Prostate gland (tissue), 2 donors: ENCODE measurements around the gene MBNL1. TPM values are rescaled to one million over a fixed set of nuclear protein-coding genes. Genes with fewer than 3 reads are reported as not detected.

Source experiments
- DNase-seq: peaks from one replicate; pipeline ENCODE4 v3.0.0-alpha.2; 2019; ENCODE audit warnings: low spot score
- H3K27ac ChIP-seq, 2 donors: fragments of 200-600 bp; sonication (generic); 2 replicates each; pipeline ENCODE4 v1.5.1; 2017 to 2019
- H3K27me3 ChIP-seq: fragments of 200-600 bp; sonication (generic); replicated peaks from 2 replicates; pipeline ENCODE4 v1.5.1; 2019; ENCODE audit not compliant: insufficient read depth
- H3K36me3 ChIP-seq, 2 donors: fragments of 200-600 bp; sonication (generic); 1 replicate in 1 of 2; 2 replicates in 1 of 2; pipeline versions ENCODE4 v1.5.1 to v1.8.1; 2017 to 2019
- H3K4me1 ChIP-seq: fragments of 200-600 bp; sonication (generic); replicated peaks from 2 replicates; pipeline ENCODE4 v1.5.1; 2019
- H3K4me3 ChIP-seq, 2 donors: fragments of 200-600 bp; sonication (generic); 2 replicates each; pipeline ENCODE4 v1.5.1; 2017 to 2019
- H3K9me3 ChIP-seq: fragments of 200-600 bp; sonication (generic); 2 replicates; pipeline ENCODE4 v1.5.1; 2017
- POLR2A ChIP-seq: fragments of 450-650 bp; IDR thresholded peaks from one replicate; pipeline ENCODE4 v1.6.1; 2016; ENCODE audit warnings: antibody characterized with exemption, mild to moderate bottlenecking
- POLR2AphosphoS5 ChIP-seq: sonication (generic); formaldehyde crosslinking; IDR thresholded peaks from one replicate; pipeline ENCODE4 v1.6.1; 2017; ENCODE audit warnings: antibody characterized with exemption
- WGBS: methylation state at CpG from one replicate; pipeline ENCODE4 v1.1.5; 2018; 5-methylcytosine and 5-hydroxymethylcytosine counted together
- intact Hi-C: fragments of 100-400 bp; cut with DNase I; formaldehyde crosslinking; loops from one replicate; pipeline ENCODE4 v1.14.2; 2022
- total RNA-seq, 2 donors: library from RNA; depleted of rRNA; stranded (reverse); fragments of >200 nt; gene quantifications; one replicate each; pipeline ENCODE4 v1.1.0, GENCODE V29; 2016
- TF ChIP-seq, protein P1 (sequence below), 4 experiments: fragments of 200-600 bp in 2 of 4; fragments of 450-650 bp in 2 of 4; sonication (generic) in 2 of 4; IDR thresholded peaks; 1 replicate in 3 of 4; 2 replicates in 1 of 4; pipeline ENCODE4 v1.5.1; 2016 to 2019; ENCODE audit warnings: antibody characterized with exemption in 4 of 4, mild to moderate bottlenecking in 2 of 4, moderate library complexity in 2 of 4

The MBNL1 gene
- total RNA-seq, 2 donors from 2014 or later: 131 to 226 TPM

DNA sequence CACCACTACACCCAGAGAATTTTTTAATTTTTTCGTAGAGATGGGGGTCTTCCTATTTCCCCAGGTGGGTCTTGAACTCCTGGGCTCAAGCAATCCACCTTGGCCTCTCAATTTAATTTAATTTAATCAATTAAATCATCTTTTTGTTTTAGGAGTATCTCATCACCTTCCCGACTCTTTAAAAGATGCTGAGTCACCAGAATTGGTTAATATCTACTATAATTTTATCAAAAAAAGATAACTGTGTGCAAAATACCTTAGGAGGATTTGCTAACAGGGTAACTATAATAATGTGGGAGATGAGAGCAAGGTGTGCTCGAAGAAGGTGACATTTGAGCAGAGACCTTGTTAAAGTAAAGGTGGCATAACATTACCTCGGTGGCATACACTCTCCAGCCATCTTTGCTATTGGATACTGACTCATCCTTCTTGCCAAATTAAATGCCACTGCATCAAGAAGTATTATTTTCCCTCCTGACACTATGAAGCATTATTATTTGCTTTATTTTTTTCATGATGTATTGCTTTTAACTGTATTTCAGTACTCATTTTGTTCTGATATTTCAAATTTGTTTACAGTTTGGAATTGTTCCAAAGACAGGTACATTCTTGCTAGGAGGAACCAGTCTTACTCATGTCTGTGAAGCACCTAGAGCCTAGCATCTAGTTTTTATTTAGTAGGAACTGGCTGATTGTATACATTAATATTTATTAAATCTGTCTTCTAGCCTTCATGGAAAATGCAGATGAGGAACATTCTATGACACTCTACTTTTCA is 200.7 kb downstream of the MBNL1 start:
- H3K4me1 ChIP-seq: no peaks in the 10 kb centered on the region
- WGBS: 74% methylated on average over 4 of the region's 4 CpGs
- H3K27ac ChIP-seq: no peak overlapping the region
- no peaks in the 10 kb centered on the region for H3K27me3 ChIP-seq
- intact Hi-C loops: loop anchor here (2.0 to 10.0 kb wide), 2 partner anchors 105 to 397 kb away; no protein-coding TSS in a partner anchor
- TF ChIP-seq POLR2AphosphoS5 (no peak), POLR2A (no peak)
- TF ChIP-seq, protein P1, sequence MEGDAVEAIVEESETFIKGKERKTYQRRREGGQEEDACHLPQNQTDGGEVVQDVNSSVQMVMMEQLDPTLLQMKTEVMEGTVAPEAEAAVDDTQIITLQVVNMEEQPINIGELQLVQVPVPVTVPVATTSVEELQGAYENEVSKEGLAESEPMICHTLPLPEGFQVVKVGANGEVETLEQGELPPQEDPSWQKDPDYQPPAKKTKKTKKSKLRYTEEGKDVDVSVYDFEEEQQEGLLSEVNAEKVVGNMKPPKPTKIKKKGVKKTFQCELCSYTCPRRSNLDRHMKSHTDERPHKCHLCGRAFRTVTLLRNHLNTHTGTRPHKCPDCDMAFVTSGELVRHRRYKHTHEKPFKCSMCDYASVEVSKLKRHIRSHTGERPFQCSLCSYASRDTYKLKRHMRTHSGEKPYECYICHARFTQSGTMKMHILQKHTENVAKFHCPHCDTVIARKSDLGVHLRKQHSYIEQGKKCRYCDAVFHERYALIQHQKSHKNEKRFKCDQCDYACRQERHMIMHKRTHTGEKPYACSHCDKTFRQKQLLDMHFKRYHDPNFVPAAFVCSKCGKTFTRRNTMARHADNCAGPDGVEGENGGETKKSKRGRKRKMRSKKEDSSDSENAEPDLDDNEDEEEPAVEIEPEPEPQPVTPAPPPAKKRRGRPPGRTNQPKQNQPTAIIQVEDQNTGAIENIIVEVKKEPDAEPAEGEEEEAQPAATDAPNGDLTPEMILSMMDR (IDR thresholded peaks at IDR 0.05): no peak
- no peaks in the 10 kb centered on the region for H3K9me3 ChIP-seq
- H3K4me3 ChIP-seq: no peak overlapping the region
- H3K36me3 ChIP-seq: no peaks in the 10 kb centered on the region
- DNase-seq: no peak

DNA sequence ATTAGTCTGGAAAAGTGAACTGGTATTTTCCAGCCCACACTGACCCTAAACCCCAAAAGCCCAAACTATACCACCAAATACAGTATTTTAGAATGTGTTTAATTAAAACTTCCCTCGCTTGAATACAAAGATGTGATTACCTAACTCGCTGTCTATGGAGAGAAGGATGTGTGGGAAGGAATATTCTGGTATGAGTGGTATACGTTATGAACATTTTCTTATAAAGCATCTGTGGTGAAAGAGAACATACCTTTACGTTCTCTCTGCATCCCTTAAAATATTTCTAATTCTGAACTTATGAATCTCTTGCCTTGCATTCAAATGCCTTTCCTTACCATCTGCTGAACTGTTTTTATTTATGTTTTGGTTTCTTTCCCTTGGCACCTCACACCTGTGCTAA is 201.4 kb downstream of the MBNL1 start:
- Histone ChIP-seq H3K27me3 (no peaks in the 10 kb centered on the region), H3K4me3 (no peak overlapping the region), H3K27ac (no peak overlapping the region), H3K9me3 (no peaks in the 10 kb centered on the region), H3K36me3 (no peaks in the 10 kb centered on the region), H3K4me1 (no peaks in the 10 kb centered on the region)
- DNase-seq: no peak
- WGBS: 92% methylated on average over 4 of the region's 4 CpGs
- TF ChIP-seq, protein P1 (IDR thresholded peaks at IDR 0.05): no peak
- TF ChIP-seq POLR2AphosphoS5 (no peak), POLR2A (no peak)
- intact Hi-C loops: loop anchor here (2.0 to 10.0 kb wide), 2 partner anchors 105 to 397 kb away; no protein-coding TSS in a partner anchor

DNA sequence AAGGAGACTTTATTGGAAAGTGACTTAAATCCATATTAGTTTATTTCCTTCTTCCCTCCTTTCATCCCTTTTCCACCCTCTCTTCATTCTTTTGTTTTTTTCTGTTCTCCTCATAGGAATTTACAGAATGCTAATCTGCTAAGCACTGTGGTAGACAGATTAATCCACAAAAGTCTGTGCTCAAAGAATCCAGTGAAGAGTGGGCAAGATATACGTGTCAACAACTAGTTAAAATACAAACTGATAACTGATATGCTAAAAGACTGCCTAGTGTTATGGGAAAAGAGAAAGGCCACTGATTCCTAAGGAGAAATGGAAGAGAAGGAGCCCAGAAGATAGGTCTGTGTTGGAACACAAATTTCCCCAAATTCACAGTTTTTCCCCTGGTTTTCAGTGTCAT is 202.2 kb downstream of the MBNL1 start:
- intact Hi-C loops: loop anchor here (2.0 to 10.0 kb wide), 2 partner anchors 104 to 398 kb away; no protein-coding TSS in a partner anchor
- no peak overlapping the region for H3K27ac ChIP-seq
- no peaks in the 10 kb centered on the region for H3K9me3 ChIP-seq
- no peaks in the 10 kb centered on the region for H3K36me3 ChIP-seq
- no peak for DNase-seq
- WGBS: 91% methylated on average over 1 of the region's 1 CpG
- no peaks in the 10 kb centered on the region for H3K4me1 ChIP-seq
- no peak overlapping the region for H3K4me3 ChIP-seq
- TF ChIP-seq, protein P1 (IDR thresholded peaks at IDR 0.05): no peak
- TF ChIP-seq POLR2AphosphoS5: no peak
- TF ChIP-seq POLR2A: no peak
- no peaks in the 10 kb centered on the region for H3K27me3 ChIP-seq

DNA sequence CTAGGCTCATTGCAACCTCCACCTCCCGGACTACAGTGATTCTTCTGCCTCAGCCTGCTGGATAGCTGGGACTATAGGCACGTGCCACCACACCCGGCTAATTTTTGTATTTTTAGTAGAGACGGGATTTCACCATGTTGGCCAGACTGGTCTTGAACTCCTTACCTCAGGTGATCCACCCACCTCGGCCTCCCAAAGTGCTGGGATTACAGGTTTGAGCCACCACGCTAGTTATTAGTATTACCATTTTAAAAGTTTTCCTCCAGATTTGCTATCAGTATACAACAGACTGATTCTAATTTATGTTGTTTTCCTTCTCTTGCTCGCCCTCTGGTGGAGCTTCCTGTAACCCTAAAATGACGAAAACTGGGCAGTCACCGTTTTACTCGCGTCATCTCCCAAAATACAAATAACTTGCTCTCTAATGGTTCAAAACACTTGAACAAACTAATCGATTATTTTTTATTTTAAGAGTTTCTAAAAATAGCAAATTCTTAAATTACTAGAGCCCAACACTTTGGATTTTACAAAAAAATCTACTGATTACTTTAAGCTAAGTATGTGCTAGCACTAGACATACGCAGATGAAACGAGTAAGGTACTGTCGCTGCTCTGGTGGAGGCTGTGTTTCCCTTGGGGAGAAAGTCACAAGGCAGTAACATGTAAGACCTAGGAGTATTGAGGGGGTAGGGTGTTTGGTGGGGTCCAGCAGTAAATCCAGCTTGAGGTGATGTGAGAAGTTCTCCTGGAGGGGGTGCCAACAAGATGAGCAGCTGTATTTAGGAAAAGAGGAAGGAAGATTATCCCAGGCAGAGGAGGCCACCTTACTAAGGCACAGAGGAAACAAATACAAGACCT is 203.3 kb downstream of the MBNL1 start:
- peak; percentile 28 for DNase-seq
- intact Hi-C loops: loop anchor here (2.0 to 10.0 kb wide), 2 partner anchors 103 to 399 kb away; no protein-coding TSS in a partner anchor
- no peak overlapping the region for H3K27ac ChIP-seq
- H3K36me3 ChIP-seq: no peaks in the 10 kb centered on the region
- no peaks in the 10 kb centered on the region for H3K9me3 ChIP-seq
- 53% methylated on average over 15 of the region's 15 CpGs for WGBS
- H3K27me3 ChIP-seq: no peaks in the 10 kb centered on the region
- no peak overlapping the region for H3K4me3 ChIP-seq
- TF ChIP-seq POLR2A (no peak), POLR2AphosphoS5 (no peak)
- TF ChIP-seq, protein P1 (IDR thresholded peaks at IDR 0.05): peak in 3 of 4 experiments; percentile 51 to 60 (median 52)
- no peaks in the 10 kb centered on the region for H3K4me1 ChIP-seq
